ENCODE data around the gene TLCD1.
"Not testable (repeated sequence)": the region's sequence is repeated elsewhere in the genome, so short reads cannot be mapped to it uniquely, and the experiment has no call there.

The TLCD1 gene

GRCh38 chr17:28726627-28727491, 826 bp upstream of the TLCD1 start:
- DNase-seq = peak; percentile 81

- peak; percentile 48 for DNase-seq
These were observed 290 bp downstream of the TLCD1 start for GRCh38 chr17:28725660-28726225.

GRCh38 chr17:28725166-28725659, 820 bp downstream of the TLCD1 start:
- DNase-seq = no peak

GRCh38 chr17:28724500-28725165, 1.4 kb downstream of the TLCD1 start:
- no peak for DNase-seq

- DNase-seq = not testable (repeated sequence)
These were observed 2.1 kb downstream of the TLCD1 start for GRCh38 chr17:28723836-28724499.

GRCh38 chr17:28723159-28723835, 2.7 kb downstream of the TLCD1 start:
- no peak for DNase-seq

- DNase-seq = no peak
These were observed 3.4 kb downstream of the TLCD1 start for GRCh38 chr17:28722417-28723158.

- not testable (repeated sequence) for DNase-seq
These were observed 5.1 kb downstream of the TLCD1 start for GRCh38 chr17:28720997-28721329.

GRCh38 chr17:28720247-28720996, 5.6 kb downstream of the TLCD1 start:
- no peak for DNase-seq

GRCh38 chr17:28719021-28719433, 7.0 kb downstream of the TLCD1 start:
- no peak for DNase-seq

GRCh38 chr17:28718333-28719020, 7.6 kb downstream of the TLCD1 start:
- DNase-seq = no peak

- no peak for DNase-seq
These were observed 8.3 kb downstream of the TLCD1 start, which contains the start of gene RAB34 for GRCh38 chr17:28717578-28718332. RAB34 (minus strand) TSS chr17:28717868; CDS start chr17:28717266, 602 bp downstream.

GRCh38 chr17:28716740-28717577, 9.1 kb downstream of the TLCD1 start:
- no peak for DNase-seq

GRCh38 chr17:28715217-28715616, 10.8 kb downstream of the TLCD1 start:
- no peak for DNase-seq

GRCh38 chr17:28714281-28714680, 11.8 kb downstream of the TLCD1 start:
- no peak for DNase-seq

GRCh38 chr17:28712705-28713415, 13.2 kb downstream of the TLCD1 start:
- DNase-seq = no peak

- no peak for DNase-seq
These were observed 13.9 kb downstream of the TLCD1 start for GRCh38 chr17:28712032-28712704.

- no peak for DNase-seq
These were observed 14.4 kb downstream of the TLCD1 start, which contains the start of gene PROCA1 for GRCh38 chr17:28711723-28712031. PROCA1 (minus strand) TSS chr17:28711888; CDS start chr17:28711660, 228 bp downstream.

Measured in cortex of kidney (tissue), 1 donor.